ENCODE measurements around the gene TRPM8. TPM values are rescaled to one million over a fixed set of nuclear protein-coding genes. Genes with fewer than 3 reads are reported as not detected.

TRPM8 gene
- total and polyA plus RNA-seq, 2 experiments from 2014 or later, result not detected

DNA sequence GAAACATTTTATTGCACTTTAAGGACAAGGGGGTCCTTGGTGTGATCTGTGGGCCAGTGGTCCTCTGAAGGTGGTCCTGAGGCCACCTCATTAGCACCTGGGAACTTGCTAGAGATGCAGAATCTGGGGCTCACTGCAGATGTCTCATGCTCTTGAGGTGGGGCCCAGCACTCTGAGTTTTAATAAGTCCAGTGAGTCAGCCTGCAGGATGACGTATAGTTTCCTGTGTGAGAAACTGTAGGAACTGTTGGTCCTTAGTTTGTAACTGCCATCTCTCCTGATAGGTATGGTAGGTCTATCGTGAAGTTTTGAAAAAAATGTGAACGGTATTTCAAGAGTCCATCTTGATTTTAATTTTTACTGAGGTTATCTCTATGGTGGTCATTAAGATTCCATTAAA, 2.8 kb downstream of the TRPM8 start:
- no peaks in the 10 kb centered on the region for H3K36me3 ChIP-seq (ENCODE audit: low read depth)
- WGBS, 2 experiments (ENCODE audit: low coverage in 1 of 2, low lambda C conversion rate in 2 of 2, missing lambda C conversion rate in 2 of 2), result 70 to 72% methylated on average over 3 of the region's 3 CpGs
- H3K79me2 ChIP-seq (ENCODE audit: insufficient read depth), result no peaks in the 10 kb centered on the region
- H3F3A ChIP-seq (ENCODE audit: insufficient read depth), result no peaks in the 10 kb centered on the region
- peak; percentile 66 for DNase-seq
- no peak overlapping the region for H3K4me3 ChIP-seq
- H3K4me1 ChIP-seq (ENCODE audit: insufficient read depth), result no peaks in the 10 kb centered on the region
- H3K9ac ChIP-seq, result no peak overlapping the region
- TF ChIP-seq EZH2phosphoT487 (IDR thresholded peaks at IDR 0.05; ENCODE audit: insufficient read depth, low read depth) (no peak), EZH2 (IDR thresholded peaks at IDR 0.05; ENCODE audit: insufficient read depth, poor library complexity, severe bottlenecking) (no peak)
- peaks cover 40% of the 10 kb centered on the region for H3K27me3 ChIP-seq (replicated peaks; ENCODE audit: insufficient read depth)
- in situ Hi-C loops (cut with MboI), result no loop called here
- H3K9me3 ChIP-seq (ENCODE audit: low read depth), result no peaks in the 10 kb centered on the region
- H3K4me2 ChIP-seq (ENCODE audit: unreplicated experiment), result no peak overlapping the region
- no peak overlapping the region for H2AFZ ChIP-seq
- no peaks in the 10 kb centered on the region for H4K20me1 ChIP-seq (ENCODE audit: insufficient read depth)
- no peaks in the 10 kb centered on the region for H3K9me2 ChIP-seq (ENCODE audit: insufficient read depth)
- H3K27ac ChIP-seq, result no peak overlapping the region

DNA sequence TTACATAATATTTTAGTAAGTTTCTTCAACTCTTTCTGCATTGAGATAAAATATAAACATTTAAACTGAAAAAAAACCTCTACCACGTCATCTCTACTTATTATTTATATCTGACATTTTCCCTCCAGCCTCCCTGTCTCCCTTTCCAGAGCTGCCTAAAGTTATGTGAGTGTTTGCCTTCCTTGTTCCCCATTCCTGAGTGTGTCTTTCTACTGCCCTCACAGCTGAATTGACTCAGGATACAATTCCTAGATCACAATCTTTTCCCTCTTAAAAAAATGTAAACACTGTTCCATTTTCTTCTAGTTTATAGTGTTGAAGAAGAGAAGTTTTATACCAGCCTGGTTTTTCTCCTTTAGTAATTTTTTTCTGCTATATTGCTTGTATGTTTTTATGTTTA, 5.3 kb downstream of the TRPM8 start:
- H3K4me1 ChIP-seq (ENCODE audit: insufficient read depth), result no peaks in the 10 kb centered on the region
- TF ChIP-seq EZH2 (IDR thresholded peaks at IDR 0.05; ENCODE audit: insufficient read depth, poor library complexity, severe bottlenecking), result no peak
- TF ChIP-seq EZH2phosphoT487 (IDR thresholded peaks at IDR 0.05; ENCODE audit: insufficient read depth, low read depth), result no peak
- H3K27me3 ChIP-seq (replicated peaks; ENCODE audit: insufficient read depth), result peaks cover 37% of the 10 kb centered on the region
- no peaks in the 10 kb centered on the region for H3F3A ChIP-seq (ENCODE audit: insufficient read depth)
- H3K9me2 ChIP-seq (ENCODE audit: insufficient read depth), result no peaks in the 10 kb centered on the region
- no peak for DNase-seq
- in situ Hi-C loops (cut with MboI), result no loop called here
- H3K9ac ChIP-seq, result no peak overlapping the region
- no peaks in the 10 kb centered on the region for H3K36me3 ChIP-seq (ENCODE audit: low read depth)
- 0 to 2% methylated on average over 1 of the region's 1 CpG for WGBS, 2 experiments (ENCODE audit: low coverage in 1 of 2, low lambda C conversion rate in 2 of 2, missing lambda C conversion rate in 2 of 2)
- H4K20me1 ChIP-seq (ENCODE audit: insufficient read depth), result no peaks in the 10 kb centered on the region
- no peak overlapping the region for H3K27ac ChIP-seq
- no peak overlapping the region for H2AFZ ChIP-seq
- no peak overlapping the region for H3K4me2 ChIP-seq (ENCODE audit: unreplicated experiment)
- no peaks in the 10 kb centered on the region for H3K79me2 ChIP-seq (ENCODE audit: insufficient read depth)
- H3K9me3 ChIP-seq (ENCODE audit: low read depth), result no peaks in the 10 kb centered on the region
- no peak overlapping the region for H3K4me3 ChIP-seq

DNA sequence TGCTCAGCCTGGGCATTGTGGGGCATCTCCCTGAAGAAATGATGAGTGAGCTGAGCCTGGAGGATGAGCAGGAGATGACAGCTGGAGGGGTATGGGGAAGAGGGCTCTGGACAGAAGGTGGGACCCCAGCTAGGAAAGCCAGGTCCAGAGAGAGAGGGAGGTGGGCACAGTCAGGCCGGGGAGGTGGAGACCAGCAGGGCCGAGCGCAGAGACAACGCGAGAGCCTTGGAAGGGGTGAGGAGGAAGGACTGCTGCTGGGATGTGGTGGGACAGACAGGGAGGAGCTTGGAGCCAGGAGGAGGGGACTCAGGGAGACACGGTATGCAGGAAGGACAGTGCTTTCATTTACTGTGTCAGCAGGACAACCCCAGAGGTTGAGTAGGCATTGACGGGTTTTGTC, 8.2 kb downstream of the TRPM8 start:
- Histone ChIP-seq H3K9me2 (ENCODE audit: insufficient read depth) (no peaks in the 10 kb centered on the region), H3K36me3 (ENCODE audit: low read depth) (no peaks in the 10 kb centered on the region), H3K27me3 (replicated peaks; ENCODE audit: insufficient read depth) (peaks cover 40% of the 10 kb centered on the region), H3K4me3 (no peak overlapping the region), H3K79me2 (ENCODE audit: insufficient read depth) (no peaks in the 10 kb centered on the region), H4K20me1 (ENCODE audit: insufficient read depth) (no peaks in the 10 kb centered on the region), H3F3A (ENCODE audit: insufficient read depth) (no peaks in the 10 kb centered on the region), H3K9ac (no peak overlapping the region), H3K4me2 (ENCODE audit: unreplicated experiment) (no peak overlapping the region), H3K4me1 (ENCODE audit: insufficient read depth) (no peaks in the 10 kb centered on the region), H3K27ac (no peak overlapping the region), H3K9me3 (ENCODE audit: low read depth) (no peaks in the 10 kb centered on the region), H2AFZ (no peak overlapping the region)
- in situ Hi-C loops (cut with MboI), result no loop called here
- no peak for DNase-seq
- TF ChIP-seq EZH2phosphoT487 (IDR thresholded peaks at IDR 0.05; ENCODE audit: insufficient read depth, low read depth), result no peak
- TF ChIP-seq EZH2 (IDR thresholded peaks at IDR 0.05; ENCODE audit: insufficient read depth, poor library complexity, severe bottlenecking), result no peak
- 44 to 46% methylated on average over 7 of the region's 7 CpGs for WGBS, 2 experiments (ENCODE audit: low coverage in 1 of 2, low lambda C conversion rate in 2 of 2, missing lambda C conversion rate in 2 of 2)

- Histone ChIP-seq H3K9me3 (ENCODE audit: low read depth) (no peaks in the 10 kb centered on the region), H3K36me3 (ENCODE audit: low read depth) (no peaks in the 10 kb centered on the region), H3K9me2 (ENCODE audit: insufficient read depth) (no peaks in the 10 kb centered on the region), H3K4me2 (ENCODE audit: unreplicated experiment) (no peak overlapping the region), H2AFZ (no peak overlapping the region), H3K4me3 (no peak overlapping the region), H3K79me2 (ENCODE audit: insufficient read depth) (no peaks in the 10 kb centered on the region), H3K27me3 (replicated peaks; ENCODE audit: insufficient read depth) (peaks cover 46% of the 10 kb centered on the region), H3F3A (ENCODE audit: insufficient read depth) (no peaks in the 10 kb centered on the region), H3K27ac (no peak overlapping the region), H3K4me1 (ENCODE audit: insufficient read depth) (no peaks in the 10 kb centered on the region), H3K9ac (no peak overlapping the region), H4K20me1 (ENCODE audit: insufficient read depth) (no peaks in the 10 kb centered on the region)
- no peak for DNase-seq
- no peak for TF ChIP-seq EZH2phosphoT487 (IDR thresholded peaks at IDR 0.05; ENCODE audit: insufficient read depth, low read depth)
- WGBS, 2 experiments (ENCODE audit: low coverage in 1 of 2, low lambda C conversion rate in 2 of 2, missing lambda C conversion rate in 2 of 2), result 27 to 31% methylated on average over 4 of the region's 4 CpGs
- in situ Hi-C loops (cut with MboI), result no loop called here
Measured at GRCh38 chr2:233926806-233927205, 9.6 kb downstream of the TRPM8 start.

Measured in GM23248 (cell line).